PC-3 (cell line): Measurements from ENCODE around the gene DRD2.

Source experiments
- EZH2 ChIP-seq: fragments of 300-600 bp; sonication (generic); IDR thresholded peaks from one replicate; pipeline ENCODE4 v1.6.1; 2017; ENCODE audit warnings: antibody characterized with exemption, mild to moderate bottlenecking, low read length; ENCODE audit not compliant: unreplicated experiment
- EZH2phosphoT487 ChIP-seq: fragments of 300-600 bp; sonication (generic); IDR thresholded peaks from 2 replicates; pipeline ENCODE4 v1.6.1; 2018; ENCODE audit warnings: mild to moderate bottlenecking, antibody characterized with exemption, low read length, borderline replicate concordance
- TF ChIP-seq, protein P1 (sequence below): fragments of 300-600 bp; sonication (generic); conservative IDR thresholded peaks from 2 replicates; pipeline ENCODE4 v1.5.1; 2017; ENCODE audit warnings: antibody characterized with exemption, low read depth, mild to moderate bottlenecking, low read length

DNA sequence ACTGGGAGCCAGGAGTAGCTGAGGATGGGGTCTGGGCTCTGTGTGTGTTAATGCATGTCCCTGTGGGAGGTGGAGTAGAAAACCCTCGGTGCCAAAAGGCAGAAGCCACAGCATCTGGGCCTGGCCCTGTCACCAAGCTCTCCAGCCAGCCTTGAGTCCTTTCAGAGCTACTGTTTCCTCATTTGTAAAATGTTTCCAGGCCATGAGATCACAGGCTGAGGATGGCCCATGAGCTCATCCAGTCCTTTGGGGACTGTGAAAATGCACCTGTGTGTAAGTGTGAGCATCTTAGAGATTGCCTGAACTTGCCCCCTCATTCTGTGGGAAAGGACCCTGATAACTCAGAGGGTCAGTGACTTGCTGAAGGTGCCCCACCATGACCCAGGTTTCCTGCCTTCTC is 78.5 kb downstream of the DRD2 start:
- TF ChIP-seq, protein P1, sequence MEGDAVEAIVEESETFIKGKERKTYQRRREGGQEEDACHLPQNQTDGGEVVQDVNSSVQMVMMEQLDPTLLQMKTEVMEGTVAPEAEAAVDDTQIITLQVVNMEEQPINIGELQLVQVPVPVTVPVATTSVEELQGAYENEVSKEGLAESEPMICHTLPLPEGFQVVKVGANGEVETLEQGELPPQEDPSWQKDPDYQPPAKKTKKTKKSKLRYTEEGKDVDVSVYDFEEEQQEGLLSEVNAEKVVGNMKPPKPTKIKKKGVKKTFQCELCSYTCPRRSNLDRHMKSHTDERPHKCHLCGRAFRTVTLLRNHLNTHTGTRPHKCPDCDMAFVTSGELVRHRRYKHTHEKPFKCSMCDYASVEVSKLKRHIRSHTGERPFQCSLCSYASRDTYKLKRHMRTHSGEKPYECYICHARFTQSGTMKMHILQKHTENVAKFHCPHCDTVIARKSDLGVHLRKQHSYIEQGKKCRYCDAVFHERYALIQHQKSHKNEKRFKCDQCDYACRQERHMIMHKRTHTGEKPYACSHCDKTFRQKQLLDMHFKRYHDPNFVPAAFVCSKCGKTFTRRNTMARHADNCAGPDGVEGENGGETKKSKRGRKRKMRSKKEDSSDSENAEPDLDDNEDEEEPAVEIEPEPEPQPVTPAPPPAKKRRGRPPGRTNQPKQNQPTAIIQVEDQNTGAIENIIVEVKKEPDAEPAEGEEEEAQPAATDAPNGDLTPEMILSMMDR = no peak
- TF ChIP-seq EZH2phosphoT487 (no peak), EZH2 (no peak)
